ENCODE data around the gene SCG5. TPM values are rescaled to one million over a fixed set of nuclear protein-coding genes. Genes with fewer than 3 reads are reported as not detected.
A peak's percentile ranks its signal among the peaks of the same experiment; 100 is the strongest.

SCG5 gene
- total RNA-seq, 1 donor from 2014 or later: 0.39 TPM

- no peak for DNase-seq (ENCODE audit: low read depth in 2 of 2)
These were observed 80.1 kb downstream of the SCG5 start for GRCh38 chr15:32721596-32721995.

- DNase-seq (ENCODE audit: low read depth in 2 of 2): no peak
These were observed 80.6 kb downstream of the SCG5 start for GRCh38 chr15:32722136-32722535.

DNA sequence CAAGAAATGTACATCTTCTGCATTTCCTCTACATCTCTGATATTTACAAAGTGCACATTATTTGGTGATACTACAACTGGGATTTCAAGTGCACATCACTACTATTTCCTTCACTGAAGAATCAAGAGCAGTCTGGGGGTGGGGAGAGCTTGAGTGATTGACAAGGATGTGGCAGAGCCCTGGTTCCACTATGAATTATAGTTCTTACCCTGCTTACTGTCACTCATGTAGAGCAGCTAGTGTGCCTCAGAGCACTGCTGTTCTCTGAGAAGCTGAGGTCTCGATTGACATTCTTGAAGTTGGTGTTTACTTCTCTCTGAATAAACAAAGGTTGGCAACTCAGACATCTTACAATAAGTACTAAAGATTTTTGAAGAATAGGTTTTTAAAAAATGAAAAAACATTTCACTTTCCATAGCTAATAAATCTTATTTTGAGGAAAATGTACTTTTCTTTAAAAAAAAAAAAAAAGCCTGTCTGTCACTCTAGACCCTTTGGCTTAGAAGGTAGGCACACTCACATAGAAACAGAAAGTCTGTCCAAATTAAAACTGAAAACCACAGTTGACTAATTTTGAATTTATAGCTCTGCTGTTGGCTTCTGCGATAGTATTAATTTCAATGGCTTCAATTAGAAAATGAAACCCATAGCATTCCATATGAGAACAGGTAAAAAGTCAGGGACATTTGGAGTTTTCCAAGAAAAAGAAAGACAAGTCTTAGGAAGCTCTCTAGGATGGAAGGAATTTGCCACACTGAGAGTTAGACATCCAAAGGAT is 81.8 kb downstream of the SCG5 start:
- no peak for DNase-seq (ENCODE audit: low read depth in 2 of 2)

GRCh38 chr15:32729700-32730395 is 88.3 kb downstream of the SCG5 start:
- DNase-seq (ENCODE audit: low read depth in 2 of 2): no peak

- peak in 1 of 2 donors; percentile 56 for DNase-seq (ENCODE audit: low read depth in 2 of 2)
These were observed 89.5 kb downstream of the SCG5 start for GRCh38 chr15:32730677-32731654.

- DNase-seq (ENCODE audit: low read depth in 2 of 2): no peak
These were observed 91.2 kb downstream of the SCG5 start for GRCh38 chr15:32732574-32733157.

DNA sequence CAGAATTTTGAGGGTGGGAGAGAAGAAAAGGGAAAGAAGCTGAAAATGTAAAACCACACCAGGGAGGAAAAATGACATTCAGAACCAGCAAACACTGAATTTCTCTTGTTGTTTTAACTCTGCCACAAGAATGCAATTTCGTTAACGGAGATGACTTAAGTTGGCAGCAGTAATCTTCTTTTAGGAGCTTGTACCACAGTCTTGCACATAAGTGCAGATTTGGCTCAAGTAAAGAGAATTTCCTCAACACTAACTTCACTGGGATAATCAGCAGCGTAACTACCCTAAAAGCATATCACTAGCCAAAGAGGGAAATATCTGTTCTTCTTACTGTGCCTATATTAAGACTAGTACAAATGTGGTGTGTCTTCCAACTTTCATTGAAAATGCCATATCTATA is 91.8 kb downstream of the SCG5 start:
- DNase-seq (ENCODE audit: low read depth in 2 of 2): no peak

GRCh38 chr15:32735989-32736700 is 94.6 kb downstream of the SCG5 start:
- no peak for DNase-seq (ENCODE audit: low read depth in 2 of 2)

GRCh38 chr15:32736701-32737061 is 95.2 kb downstream of the SCG5 start:
- DNase-seq (ENCODE audit: low read depth in 2 of 2): no peak

DNA sequence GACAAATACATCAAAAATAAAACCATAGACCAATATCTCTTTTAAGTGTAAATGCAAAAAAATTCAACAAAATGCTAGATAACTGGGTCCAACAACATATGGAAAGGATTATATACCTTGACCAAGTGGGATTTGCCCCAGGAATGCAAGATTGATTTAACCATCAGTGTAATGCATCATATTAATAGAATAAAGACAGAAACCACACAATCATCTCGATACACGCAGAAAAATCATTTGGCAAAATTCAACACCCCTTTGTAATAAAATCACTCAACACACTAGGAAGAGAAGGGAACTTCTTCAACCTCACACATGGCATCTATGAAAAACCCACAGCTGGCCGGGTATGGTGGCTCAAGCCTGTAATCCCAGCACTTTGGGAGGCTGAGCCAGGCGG is 95.8 kb downstream of the SCG5 start:
- no peak for DNase-seq (ENCODE audit: low read depth in 2 of 2)

GRCh38 chr15:32738666-32739065 is 97.2 kb downstream of the SCG5 start:
- no peak for DNase-seq (ENCODE audit: low read depth in 2 of 2)

DNA sequence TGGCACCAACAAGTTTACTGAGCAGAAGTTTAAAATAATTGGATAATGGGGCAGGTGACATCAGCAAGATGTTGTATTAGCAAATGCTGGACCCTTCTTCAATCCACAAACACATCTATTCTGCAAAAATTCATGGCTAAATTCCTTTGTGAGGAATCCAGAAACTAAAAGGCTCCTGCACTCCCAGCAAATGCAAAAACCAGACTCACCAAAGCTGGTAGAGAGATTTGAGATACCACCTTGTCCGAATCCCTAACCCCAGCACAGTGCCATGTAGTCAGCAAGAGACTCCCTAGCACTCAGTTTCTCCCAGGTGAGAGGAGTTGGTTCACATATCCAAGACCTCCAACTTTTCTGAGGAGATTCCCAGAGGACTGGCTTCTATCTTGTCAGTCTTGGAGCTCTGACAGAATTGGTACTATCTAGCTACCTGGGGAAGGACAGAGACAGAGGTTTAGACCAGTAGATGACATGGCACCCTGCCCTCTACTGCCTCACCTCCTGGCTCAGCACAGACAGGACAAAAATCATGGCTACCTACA is 98.1 kb downstream of the SCG5 start:
- no peak for DNase-seq (ENCODE audit: low read depth in 2 of 2)

DNA sequence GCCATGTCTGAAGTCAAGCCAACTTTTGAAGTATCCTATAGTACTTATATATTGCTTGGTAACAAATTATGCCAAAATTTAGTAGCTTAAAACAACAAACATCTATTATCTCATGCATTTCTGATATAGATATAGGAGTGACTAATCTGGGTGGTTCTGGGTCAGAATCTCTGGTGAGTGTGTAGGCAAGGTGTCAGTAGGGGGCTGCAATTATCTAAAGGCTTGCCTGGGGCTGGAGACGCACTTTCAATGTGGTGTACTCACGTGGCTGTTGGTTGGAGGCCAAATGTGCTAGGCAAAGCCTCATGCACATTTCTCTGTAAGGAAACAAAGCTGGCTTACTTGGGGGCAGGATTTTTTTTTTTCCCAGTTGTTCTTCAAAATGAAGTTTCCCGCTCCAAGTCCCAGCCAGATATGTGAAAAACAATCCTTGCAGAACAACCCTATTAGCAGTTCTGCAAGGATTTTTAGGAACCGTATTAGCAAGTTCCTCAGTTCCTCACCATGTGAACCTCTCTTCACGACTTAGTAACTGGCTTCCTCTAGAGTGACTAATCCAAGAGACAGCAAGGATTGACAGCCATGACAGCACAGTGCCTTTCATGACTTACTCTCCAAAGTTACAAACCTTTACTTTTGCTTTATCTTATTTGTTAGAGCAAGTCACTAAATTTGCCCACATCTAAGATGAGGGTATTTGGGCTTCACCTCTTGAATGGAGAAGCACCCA is 102.1 kb downstream of the SCG5 start:
- peak in 1 of 2 donors; percentile 17 for DNase-seq (ENCODE audit: low read depth in 2 of 2)

GRCh38 chr15:32746116-32746857 is 104.8 kb downstream of the SCG5 start:
- DNase-seq (ENCODE audit: low read depth in 2 of 2): no peak

Other genes with a start within 250 kb of the SCG5 start
- gene GOLGA8K, start 238.4 kb upstream of the SCG5 start, total RNA-seq: 0.13 and 0.39 TPM in 2 replicates
- under 0.01 and 0.13 TPM in 2 replicates for gene GOLGA8O, start 186.1 kb upstream of the SCG5 start, total RNA-seq
- gene GOLGA8N, start 48.3 kb upstream of the SCG5 start, total RNA-seq: 0.39 and 1.0 TPM in 2 replicates
- 5.7 and 13.4 TPM in 2 replicates for gene ARHGAP11A, start 26.2 kb upstream of the SCG5 start, total RNA-seq
- under 0.01 and 0.13 TPM in 2 replicates for gene GREM1, start 76.3 kb downstream of the SCG5 start, total RNA-seq